KMS-11 (cell line): Measurements from ENCODE around the gene SMIM9.

ENCODE experiments used
- H2AFZ ChIP-seq: fragments of 200-600 bp; sonication (generic); 2 replicates; pipeline ENCODE4 v1.6.1; 2016; ENCODE audit warnings: antibody characterized with exemption, mixed run types, low read depth
- H3K27ac ChIP-seq: fragments of 200-600 bp; sonication (generic); 2 replicates; pipeline ENCODE4 v1.6.1; 2016; ENCODE audit warnings: mild to moderate bottlenecking, mixed run types
- H3K27me3 ChIP-seq: fragments of 200-600 bp; sonication (generic); 2 replicates; pipeline ENCODE4 v1.6.1; 2017; ENCODE audit warnings: mild to moderate bottlenecking, low read depth, mixed run types, moderate library complexity; ENCODE audit not compliant: insufficient read depth
- H3K36me3 ChIP-seq: fragments of 200-600 bp; sonication (generic); 2 replicates; pipeline ENCODE4 v1.6.1; 2017; ENCODE audit warnings: mild to moderate bottlenecking, mixed run types; ENCODE audit not compliant: insufficient read depth
- H3K4me1 ChIP-seq: fragments of 200-600 bp; sonication (generic); 2 replicates; pipeline ENCODE4 v1.6.1; 2016; ENCODE audit warnings: mild to moderate bottlenecking, low read depth, mixed run types; ENCODE audit not compliant: poor library complexity, severe bottlenecking
- H3K4me2 ChIP-seq: fragments of 200-600 bp; sonication (generic); 2 replicates; pipeline ENCODE4 v1.7.0; 2016; ENCODE audit warnings: mild to moderate bottlenecking, mixed run types
- H3K4me3 ChIP-seq: fragments of 200-600 bp; sonication (generic); IDR thresholded peaks from 2 replicates; pipeline ENCODE4 v1.6.1; 2017; ENCODE audit warnings: low read depth, low read length, mixed read lengths; ENCODE audit not compliant: insufficient read depth
- H3K79me2 ChIP-seq: fragments of 200-600 bp; sonication (generic); 2 replicates; pipeline ENCODE4 v1.6.1; 2016; ENCODE audit warnings: low read depth, mixed run types; ENCODE audit not compliant: insufficient read depth
- H3K9ac ChIP-seq: fragments of 200-600 bp; sonication (generic); 2 replicates; pipeline ENCODE4 v1.6.1; 2016; ENCODE audit warnings: mild to moderate bottlenecking, mixed run types
- H4K20me1 ChIP-seq: fragments of 200-600 bp; sonication (generic); 2 replicates; pipeline ENCODE4 v1.6.1; 2016; ENCODE audit warnings: mild to moderate bottlenecking, mixed run types; ENCODE audit not compliant: insufficient read depth
- CTCF ChIP-seq: fragments of 200-600 bp; sonication (generic); conservative IDR thresholded peaks from 2 replicates; pipeline ENCODE4 v1.6.1; 2017; ENCODE audit warnings: low read depth, mild to moderate bottlenecking, antibody characterized with exemption, low read length, moderate library complexity, mixed read lengths

SMIM9 gene

GRCh38 chrX:154812341-154813101, 21.9 kb downstream of the SMIM9 start:
- H2AFZ ChIP-seq: no peak overlapping the region
- H3K4me1 ChIP-seq: no peaks in the 10 kb centered on the region
- H3K36me3 ChIP-seq: no peaks in the 10 kb centered on the region
- no peak overlapping the region for H3K4me2 ChIP-seq
- no peaks in the 10 kb centered on the region for H3K79me2 ChIP-seq
- H3K9ac ChIP-seq: no peak overlapping the region
- H4K20me1 ChIP-seq: no peaks in the 10 kb centered on the region
- no peak overlapping the region for H3K4me3 ChIP-seq
- no peak for TF ChIP-seq CTCF
- no peak overlapping the region for H3K27ac ChIP-seq
- H3K27me3 ChIP-seq: no peaks in the 10 kb centered on the region

- Histone ChIP-seq H2AFZ (no peak overlapping the region), H3K27me3 (no peaks in the 10 kb centered on the region), H3K4me2 (no peak overlapping the region), H3K4me3 (no peak overlapping the region), H4K20me1 (no peaks in the 10 kb centered on the region), H3K36me3 (no peaks in the 10 kb centered on the region), H3K4me1 (peaks cover 3% of the 10 kb centered on the region), H3K79me2 (no peaks in the 10 kb centered on the region), H3K9ac (no peak overlapping the region), H3K27ac (no peak overlapping the region)
- TF ChIP-seq CTCF: no peak
These were observed 24.4 kb downstream of the SMIM9 start for GRCh38 chrX:154809939-154810665.

- H3K27ac ChIP-seq: no peak overlapping the region
- H4K20me1 ChIP-seq: no peaks in the 10 kb centered on the region
- peaks cover 3% of the 10 kb centered on the region for H3K4me1 ChIP-seq
- no peak for TF ChIP-seq CTCF
- H3K27me3 ChIP-seq: no peaks in the 10 kb centered on the region
- H3K36me3 ChIP-seq: no peaks in the 10 kb centered on the region
- H2AFZ ChIP-seq: no peak overlapping the region
- no peaks in the 10 kb centered on the region for H3K79me2 ChIP-seq
- H3K4me3 ChIP-seq: no peak overlapping the region
- H3K9ac ChIP-seq: no peak overlapping the region
- no peak overlapping the region for H3K4me2 ChIP-seq
These were observed 27.5 kb downstream of the SMIM9 start for GRCh38 chrX:154806837-154807501.

GRCh38 chrX:154805696-154806091, 28.8 kb downstream of the SMIM9 start:
- peak overlapping the region; percentile 73; the same call in 1 of the 2 replicates for H3K4me2 ChIP-seq
- no peaks in the 10 kb centered on the region for H3K27me3 ChIP-seq
- no peaks in the 10 kb centered on the region for H3K79me2 ChIP-seq
- no peaks in the 10 kb centered on the region for H4K20me1 ChIP-seq
- no peak overlapping the region for H3K9ac ChIP-seq
- H2AFZ ChIP-seq: peak overlapping the region; percentile 52
- H3K27ac ChIP-seq: no peak overlapping the region
- no peak for TF ChIP-seq CTCF
- H3K4me1 ChIP-seq: peaks cover 3% of the 10 kb centered on the region
- no peak overlapping the region for H3K4me3 ChIP-seq
- no peaks in the 10 kb centered on the region for H3K36me3 ChIP-seq
